ENCODE data around the gene APOB.

Gene APOB

GRCh38 chr2:21005111-21005699 lies 38.7 kb downstream of the APOB start:
- no peak for DNase-seq (ENCODE audit: low spot score)

GRCh38 chr2:21004181-21004572 lies 39.7 kb downstream of the APOB start:
- DNase-seq (ENCODE audit: low spot score), result no peak

GRCh38 chr2:21003572-21004180 lies 40.2 kb downstream of the APOB start:
- no peak for DNase-seq (ENCODE audit: low spot score)

GRCh38 chr2:21002814-21003192 lies 41.1 kb downstream of the APOB start:
- DNase-seq (ENCODE audit: low spot score), result no peak

GRCh38 chr2:21001988-21002813 lies 41.7 kb downstream of the APOB start:
- DNase-seq (ENCODE audit: low spot score), result no peak

GRCh38 chr2:21001225-21001946 lies 42.5 kb downstream of the APOB start:
- no peak for DNase-seq (ENCODE audit: low spot score)

GRCh38 chr2:20999906-21000645 lies 43.8 kb downstream of the APOB start:
- peak; percentile 29 for DNase-seq (ENCODE audit: low spot score)

GRCh38 chr2:20998972-20999905 lies 44.6 kb downstream of the APOB start:
- no peak for DNase-seq (ENCODE audit: low spot score)

- DNase-seq (ENCODE audit: low spot score), result no peak
Observed at GRCh38 chr2:20997953-20998722, 45.7 kb downstream of the APOB start.

- DNase-seq (ENCODE audit: low spot score), result no peak
Observed at GRCh38 chr2:20994130-20994529, 49.7 kb downstream of the APOB start.

- DNase-seq (ENCODE audit: low spot score), result peak; percentile 73
Observed at GRCh38 chr2:20992201-20992711, 51.6 kb downstream of the APOB start.

GRCh38 chr2:20990442-20991430 lies 53.1 kb downstream of the APOB start:
- DNase-seq (ENCODE audit: low spot score), result no peak

- DNase-seq (ENCODE audit: low spot score), result no peak
Observed at GRCh38 chr2:20989404-20989803, 54.5 kb downstream of the APOB start.

GRCh38 chr2:20988905-20989304 lies 55.0 kb downstream of the APOB start:
- no peak for DNase-seq (ENCODE audit: low spot score)

GRCh38 chr2:20986024-20986939 lies 57.6 kb downstream of the APOB start:
- no peak for DNase-seq (ENCODE audit: low spot score)

GRCh38 chr2:20985062-20985461 lies 58.8 kb downstream of the APOB start:
- no peak for DNase-seq (ENCODE audit: low spot score)

GRCh38 chr2:20984408-20984807 lies 59.5 kb downstream of the APOB start:
- no peak for DNase-seq (ENCODE audit: low spot score)
